MCF 10A (cell line): ENCODE measurements around the gene CDC37L1. TPM values are rescaled to one million over a fixed set of nuclear protein-coding genes. Genes with fewer than 3 reads are reported as not detected.

Experiments used
- BruUV-seq: library from RNA; stranded (reverse); fragments of 400-500 nt; replicated peaks from 2 replicates; lab custom pipeline; 2021; lab: Mats Ljungman, UMichigan
- CTCF ChIA-PET: fragments of 300-600 bp; sonication (Branson Sonifier 250); formaldehyde crosslinking; extraction: SDS; loops from one replicate; lab custom pipeline; 2021; ENCODE audit warnings: antibody characterized with exemption, inconsistent platforms; lab: Yijun Ruan, JAX
- POLR2A ChIA-PET: fragments of 300-600, 350-650 bp; sonication (Branson Sonifier 250); formaldehyde crosslinking; extraction: SDS; loops from one replicate; lab custom pipeline; 2020; ENCODE audit warnings: antibody characterized with exemption, inconsistent platforms; lab: Yijun Ruan, JAX
- DNase-seq: peaks from one replicate; pipeline ENCODE4 v3.0.0-alpha.2; 2018; ENCODE audit not compliant: unreplicated experiment
- H3K27ac Mint-ChIP-seq: one replicate; pipeline ENCODE4 v1.8.0; 2022; ENCODE audit warnings: mild to moderate bottlenecking, low read depth, mixed read lengths; ENCODE audit not compliant: unreplicated experiment
- H3K27me3 Mint-ChIP-seq: one replicate; pipeline ENCODE4 v1.8.0; 2022; ENCODE audit warnings: mixed read lengths; ENCODE audit not compliant: insufficient read depth, unreplicated experiment
- H3K36me3 Mint-ChIP-seq: one replicate; pipeline ENCODE4 v1.8.0; 2022; ENCODE audit warnings: mild to moderate bottlenecking, moderate library complexity, mixed read lengths; ENCODE audit not compliant: insufficient read depth, unreplicated experiment
- H3K4me1 Mint-ChIP-seq: one replicate; pipeline ENCODE4 v1.8.0; 2022; ENCODE audit warnings: mixed read lengths; ENCODE audit not compliant: insufficient read depth, unreplicated experiment
- H3K4me3 Mint-ChIP-seq: one replicate; pipeline ENCODE4 v1.8.0; 2022; ENCODE audit warnings: mild to moderate bottlenecking, moderate library complexity, mixed read lengths; ENCODE audit not compliant: unreplicated experiment
- H3K9me3 Mint-ChIP-seq: one replicate; pipeline ENCODE4 v1.8.0; 2022; ENCODE audit warnings: mixed read lengths; ENCODE audit not compliant: unreplicated experiment
- CTCF ChIP-seq: fragments of 200-600 bp; IDR thresholded peaks from one replicate; pipeline ENCODE4 v1.8.0; 2022; ENCODE audit warnings: antibody characterized with exemption, mild to moderate bottlenecking; ENCODE audit not compliant: unreplicated experiment
- intact Hi-C: fragments of 100-400 bp; cut with micrococcal nuclease; formaldehyde crosslinking; loops from 2 replicates; pipeline ENCODE4 v1.14.1; 2022
- total RNA-seq: library from RNA; stranded (reverse); gene quantifications from 2 replicates; pipeline ENCODE4 v1.2.3, GENCODE V29; 2022

The CDC37L1 gene
- total RNA-seq, 1 experiment from 2014 or later: 20.4 TPM

- no peak for TF ChIP-seq CTCF
- POLR2A ChIA-PET: no interaction called here
- no peaks in the 10 kb centered on the region for H3K4me1 Mint-ChIP-seq
- H3K27ac Mint-ChIP-seq: no peak overlapping the region
- intact Hi-C loops: no loop called here
- H3K27me3 Mint-ChIP-seq: no peaks in the 10 kb centered on the region
- CTCF ChIA-PET: no interaction called here
- H3K9me3 Mint-ChIP-seq: no peaks in the 10 kb centered on the region
- peaks cover 33% of the 10 kb centered on the region for H3K36me3 Mint-ChIP-seq
- H3K4me3 Mint-ChIP-seq: no peak overlapping the region
- BruUV-seq: no TSS peak
- DNase-seq: no peak
Observed at GRCh38 chr9:4690144-4690543, 10.8 kb downstream of the CDC37L1 start.

- intact Hi-C loops: no loop called here
- CTCF ChIA-PET: interaction anchor here (1.2 kb wide), 1 partner anchor 294 kb away, joined by 3 read pairs; the partner anchor contains the start of gene JAK2
- Mint-ChIP-seq H3K27me3 (no peaks in the 10 kb centered on the region), H3K27ac (peak overlapping the region; percentile 50), H3K4me3 (no peak overlapping the region), H3K4me1 (no peaks in the 10 kb centered on the region), H3K36me3 (peaks cover 34% of the 10 kb centered on the region), H3K9me3 (no peaks in the 10 kb centered on the region)
- DNase-seq: no peak
- no TSS peak for BruUV-seq
- POLR2A ChIA-PET: interaction anchor here (1.0 to 2.3 kb wide), 4 partner anchors 11 to 49 kb away, joined by 3 to 8 read pairs (median 4); partner anchors contain the start of gene AK3
- no peak for TF ChIP-seq CTCF
Observed at GRCh38 chr9:4691795-4692194, 12.4 kb downstream of the CDC37L1 start.

- H3K27me3 Mint-ChIP-seq: no peaks in the 10 kb centered on the region
- no peak overlapping the region for H3K27ac Mint-ChIP-seq
- H3K4me1 Mint-ChIP-seq: peaks cover 6% of the 10 kb centered on the region
- H3K36me3 Mint-ChIP-seq: peaks cover 93% of the 10 kb centered on the region
- ChIA-PET POLR2A (no interaction called here), CTCF (interaction anchor here (0.7 kb wide), 2 partner anchors 43 to 317 kb away, joined by 3 read pairs; no protein-coding TSS in a partner anchor)
- intact Hi-C loops: no loop called here
- H3K4me3 Mint-ChIP-seq: no peak overlapping the region
- no peak for DNase-seq
- H3K9me3 Mint-ChIP-seq: no peaks in the 10 kb centered on the region
- no peak for TF ChIP-seq CTCF
- BruUV-seq: no TSS peak
Observed at GRCh38 chr9:4700091-4700490, 20.7 kb downstream of the CDC37L1 start.

GRCh38 chr9:4700932-4701331 is 21.6 kb downstream of the CDC37L1 start:
- Mint-ChIP-seq H3K4me3 (no peak overlapping the region), H3K36me3 (peaks cover 92% of the 10 kb centered on the region), H3K27ac (no peak overlapping the region), H3K27me3 (no peaks in the 10 kb centered on the region), H3K4me1 (peaks cover 6% of the 10 kb centered on the region), H3K9me3 (no peaks in the 10 kb centered on the region)
- ChIA-PET POLR2A (interaction anchor here (0.7 kb wide), 1 partner anchor 39 kb away, joined by 3 read pairs; the partner anchor contains the start of gene PLPP6), CTCF (interaction anchor here (0.9 kb wide), 1 partner anchor 15 kb away, joined by 3 read pairs; no protein-coding TSS in a partner anchor)
- TF ChIP-seq CTCF: no peak
- intact Hi-C loops: no loop called here
- DNase-seq: no peak
- BruUV-seq: no TSS peak
